Loucy (cell line): Measurements from ENCODE around the gene LAMC3.

Experiments
- H2AFZ ChIP-seq: fragments of 200-600 bp; sonication (generic); 2 replicates; pipeline ENCODE4 v1.6.0; 2016; ENCODE audit warnings: antibody characterized with exemption, mild to moderate bottlenecking, low read length, moderate library complexity
- H3F3A ChIP-seq: fragments of 200-600 bp; 2 replicates; pipeline ENCODE4 v1.6.0; 2016; ENCODE audit warnings: antibody characterized with exemption, low read depth, mild to moderate bottlenecking
- H3K27me3 ChIP-seq: fragments of 200-600 bp; sonication (generic); 2 replicates; pipeline ENCODE4 v1.6.1; 2014; ENCODE audit warnings: low read length, mild to moderate bottlenecking; ENCODE audit not compliant: insufficient read depth, poor library complexity, severe bottlenecking
- H3K36me3 ChIP-seq: fragments of 200-600 bp; sonication (generic); 2 replicates; pipeline ENCODE4 v1.6.1; 2016; ENCODE audit warnings: low read length; ENCODE audit not compliant: insufficient read depth
- H3K4me1 ChIP-seq: fragments of 200-600 bp; sonication (generic); 2 replicates; pipeline ENCODE4 v1.5.1; 2014; ENCODE audit warnings: low read length, mild to moderate bottlenecking; ENCODE audit not compliant: insufficient read depth, poor library complexity, severe bottlenecking
- H3K4me2 ChIP-seq: fragments of 200-600 bp; sonication (generic); 2 replicates; pipeline ENCODE4 v1.6.0; 2014; ENCODE audit warnings: antibody characterized with exemption, low read length, low read depth, mild to moderate bottlenecking; ENCODE audit not compliant: poor library complexity, severe bottlenecking
- H3K4me3 ChIP-seq: fragments of 200-600 bp; sonication (generic); 2 replicates; pipeline ENCODE4 v1.5.1; 2014; ENCODE audit warnings: low read length, mild to moderate bottlenecking, mixed read lengths; ENCODE audit not compliant: poor library complexity, severe bottlenecking
- H3K79me2 ChIP-seq: fragments of 200-600 bp; sonication (generic); 2 replicates; pipeline ENCODE4 v1.6.1; 2014; ENCODE audit warnings: low read length; ENCODE audit not compliant: insufficient read depth
- H3K9ac ChIP-seq: fragments of 200-600 bp; sonication (generic); 2 replicates; pipeline ENCODE4 v1.6.0; 2014; ENCODE audit warnings: mild to moderate bottlenecking, low read depth, low read length, moderate library complexity; ENCODE audit not compliant: poor library complexity, severe bottlenecking
- H3K9me2 ChIP-seq: fragments of 200-600 bp; sonication (generic); replicated peaks from 2 replicates; pipeline ENCODE4 v1.6.1; 2016; ENCODE audit warnings: low read depth, low read length, mixed read lengths
- H3K9me3 ChIP-seq: fragments of 200-600 bp; sonication (generic); 2 replicates; pipeline ENCODE4 v1.6.1; 2014; ENCODE audit warnings: mild to moderate bottlenecking, antibody characterized with exemption, low read length, low read depth; ENCODE audit not compliant: insufficient read depth
- H4K20me1 ChIP-seq: fragments of 200-600 bp; sonication (generic); 2 replicates; pipeline ENCODE4 v1.6.0; 2014; ENCODE audit warnings: antibody characterized with exemption, low read length, mild to moderate bottlenecking; ENCODE audit not compliant: insufficient read depth, poor library complexity, severe bottlenecking
- EZH2phosphoT487 ChIP-seq: fragments of 200-600 bp; IDR thresholded peaks from 2 replicates; pipeline ENCODE4 v1.6.1; 2018; ENCODE audit warnings: antibody characterized with exemption, mild to moderate bottlenecking, moderate library complexity, borderline replicate concordance
- TF ChIP-seq, protein P1 (sequence below): fragments of 200-600 bp; sonication (generic); conservative IDR thresholded peaks from 2 replicates; pipeline ENCODE4 v1.5.1; 2014; ENCODE audit warnings: mild to moderate bottlenecking, antibody characterized with exemption, low read length

Gene LAMC3

DNA sequence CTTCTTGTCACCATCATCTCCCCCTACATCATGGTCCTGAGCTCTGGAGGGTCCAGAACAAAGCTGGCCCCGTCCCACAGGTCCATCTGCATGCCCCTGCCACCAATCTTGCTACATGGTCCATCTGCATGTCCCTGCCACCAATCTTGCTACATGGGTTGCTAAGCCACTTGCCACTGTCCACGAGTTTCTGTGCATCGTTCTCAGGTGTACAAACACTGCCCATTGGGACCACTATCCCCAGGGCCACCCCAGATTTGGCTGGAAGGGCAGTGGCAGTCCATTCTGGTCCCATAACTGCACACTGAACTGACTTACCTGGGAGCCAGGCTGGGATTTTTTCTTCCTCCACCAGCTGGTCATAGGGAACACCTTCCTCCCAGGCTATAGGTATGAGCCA is 8.0 kb upstream of the LAMC3 start:
- Histone ChIP-seq H3K9ac (no peak overlapping the region), H3K36me3 (no peaks in the 10 kb centered on the region), H3K4me1 (no peaks in the 10 kb centered on the region), H3F3A (no peaks in the 10 kb centered on the region), H3K4me2 (no peak overlapping the region), H3K27me3 (no peaks in the 10 kb centered on the region), H2AFZ (no peak overlapping the region), H3K9me3 (no peaks in the 10 kb centered on the region), H3K79me2 (no peaks in the 10 kb centered on the region), H3K9me2 (no peaks in the 10 kb centered on the region), H3K4me3 (no peak overlapping the region), H4K20me1 (no peaks in the 10 kb centered on the region)
- TF ChIP-seq, protein P1, sequence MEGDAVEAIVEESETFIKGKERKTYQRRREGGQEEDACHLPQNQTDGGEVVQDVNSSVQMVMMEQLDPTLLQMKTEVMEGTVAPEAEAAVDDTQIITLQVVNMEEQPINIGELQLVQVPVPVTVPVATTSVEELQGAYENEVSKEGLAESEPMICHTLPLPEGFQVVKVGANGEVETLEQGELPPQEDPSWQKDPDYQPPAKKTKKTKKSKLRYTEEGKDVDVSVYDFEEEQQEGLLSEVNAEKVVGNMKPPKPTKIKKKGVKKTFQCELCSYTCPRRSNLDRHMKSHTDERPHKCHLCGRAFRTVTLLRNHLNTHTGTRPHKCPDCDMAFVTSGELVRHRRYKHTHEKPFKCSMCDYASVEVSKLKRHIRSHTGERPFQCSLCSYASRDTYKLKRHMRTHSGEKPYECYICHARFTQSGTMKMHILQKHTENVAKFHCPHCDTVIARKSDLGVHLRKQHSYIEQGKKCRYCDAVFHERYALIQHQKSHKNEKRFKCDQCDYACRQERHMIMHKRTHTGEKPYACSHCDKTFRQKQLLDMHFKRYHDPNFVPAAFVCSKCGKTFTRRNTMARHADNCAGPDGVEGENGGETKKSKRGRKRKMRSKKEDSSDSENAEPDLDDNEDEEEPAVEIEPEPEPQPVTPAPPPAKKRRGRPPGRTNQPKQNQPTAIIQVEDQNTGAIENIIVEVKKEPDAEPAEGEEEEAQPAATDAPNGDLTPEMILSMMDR: no peak
- TF ChIP-seq EZH2phosphoT487: no peak

DNA sequence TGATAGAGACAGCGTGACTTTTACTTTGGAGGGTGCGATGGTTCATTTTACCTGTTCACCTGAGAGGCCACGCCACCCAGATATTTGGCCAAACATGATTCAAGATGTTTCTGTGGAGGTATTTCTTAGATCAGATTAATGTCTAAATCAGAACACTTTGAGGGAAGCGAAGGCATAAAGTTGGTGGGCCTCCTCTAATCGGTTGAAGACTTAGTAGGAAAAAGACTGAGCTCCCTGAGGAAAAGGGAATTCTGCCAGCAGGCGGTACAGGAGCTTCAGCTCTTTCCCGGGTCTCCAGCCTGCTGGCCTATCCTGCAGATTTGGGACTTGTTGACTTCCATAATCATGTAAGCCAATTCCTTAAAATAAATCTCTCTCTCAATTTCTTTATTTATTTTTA is 7.0 kb upstream of the LAMC3 start:
- H4K20me1 ChIP-seq: no peaks in the 10 kb centered on the region
- no peak overlapping the region for H3K4me3 ChIP-seq
- no peaks in the 10 kb centered on the region for H3K36me3 ChIP-seq
- no peak overlapping the region for H3K9ac ChIP-seq
- TF ChIP-seq, protein P1: no peak
- no peak for TF ChIP-seq EZH2phosphoT487
- H3K4me1 ChIP-seq: no peaks in the 10 kb centered on the region
- no peaks in the 10 kb centered on the region for H3K79me2 ChIP-seq
- H3K4me2 ChIP-seq: no peak overlapping the region
- H3K9me2 ChIP-seq: no peaks in the 10 kb centered on the region
- no peaks in the 10 kb centered on the region for H3K9me3 ChIP-seq
- H2AFZ ChIP-seq: no peak overlapping the region
- no peaks in the 10 kb centered on the region for H3K27me3 ChIP-seq
- no peaks in the 10 kb centered on the region for H3F3A ChIP-seq

DNA sequence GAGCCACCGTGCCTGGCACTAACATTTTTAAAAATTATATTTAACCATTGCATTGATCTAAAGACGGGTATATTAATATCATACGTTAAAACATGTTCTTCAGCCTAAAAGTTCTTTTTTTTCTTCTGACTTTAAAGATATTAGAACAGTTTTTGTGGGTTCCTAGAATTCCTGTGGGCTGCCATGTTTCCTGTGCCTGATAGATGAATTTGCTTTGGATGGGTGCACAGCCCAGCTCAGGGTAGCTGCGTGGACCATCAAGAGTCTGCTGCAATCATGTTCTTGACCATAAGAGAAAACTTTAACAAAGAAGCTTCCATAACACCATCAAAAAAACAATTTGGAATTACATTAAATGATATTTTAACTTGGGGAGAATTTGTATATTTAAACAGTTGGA is 2.4 kb upstream of the LAMC3 start:
- Histone ChIP-seq H3K27me3 (no peaks in the 10 kb centered on the region), H3K9me2 (no peaks in the 10 kb centered on the region), H3K9ac (no peak overlapping the region), H3K4me1 (no peaks in the 10 kb centered on the region), H4K20me1 (no peaks in the 10 kb centered on the region), H3F3A (no peaks in the 10 kb centered on the region), H3K36me3 (no peaks in the 10 kb centered on the region), H2AFZ (no peak overlapping the region), H3K4me2 (no peak overlapping the region), H3K9me3 (no peaks in the 10 kb centered on the region), H3K79me2 (no peaks in the 10 kb centered on the region), H3K4me3 (no peak overlapping the region)
- TF ChIP-seq, protein P1: no peak
- no peak for TF ChIP-seq EZH2phosphoT487
